Embryonic facial prominence (tissue), 1 donor: ENCODE data around the gene PLA2G5.
"Not testable (repeated sequence)": the region's sequence is repeated elsewhere in the genome, so short reads cannot be mapped to it uniquely, and the experiment has no call there.

Experiments
- DNase-seq: peaks from one replicate; pipeline ENCODE4 v3.0.0-alpha.2; 2016; ENCODE audit errors: extremely low spot score

Gene PLA2G5

GRCh38 chr1:20117236-20117635 lies 47.2 kb downstream of the PLA2G5 start:
- no peak for DNase-seq

DNA sequence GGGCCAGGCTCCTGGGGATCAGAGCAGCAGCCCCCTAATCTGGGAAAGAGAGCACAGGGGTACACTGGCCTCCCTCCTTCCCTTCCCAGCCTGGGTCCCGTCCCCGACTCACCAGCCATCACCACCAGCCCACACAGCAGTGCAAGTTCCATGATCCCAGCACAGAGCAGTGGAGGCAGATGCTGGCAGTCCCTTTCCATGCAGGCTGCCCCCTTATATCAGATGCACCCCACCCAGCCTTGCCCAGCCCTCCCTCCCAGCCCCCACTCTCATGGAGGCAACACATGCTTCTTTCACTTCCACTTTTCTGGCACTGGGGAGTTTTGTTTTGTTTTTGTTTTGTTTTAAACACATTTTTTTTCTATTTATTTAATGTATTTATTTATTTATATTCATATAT lies 49.4 kb downstream of the PLA2G5 start, which contains the start of gene PLA2G2D:
Gene PLA2G2D, minus strand, starts transcription at position 190 of the 400 bp plus-strand sequence. Its CDS starts 38 bp downstream, at position 152.
- DNase-seq: no peak

GRCh38 chr1:20120796-20121195 lies 50.8 kb downstream of the PLA2G5 start:
- DNase-seq: no peak

DNA sequence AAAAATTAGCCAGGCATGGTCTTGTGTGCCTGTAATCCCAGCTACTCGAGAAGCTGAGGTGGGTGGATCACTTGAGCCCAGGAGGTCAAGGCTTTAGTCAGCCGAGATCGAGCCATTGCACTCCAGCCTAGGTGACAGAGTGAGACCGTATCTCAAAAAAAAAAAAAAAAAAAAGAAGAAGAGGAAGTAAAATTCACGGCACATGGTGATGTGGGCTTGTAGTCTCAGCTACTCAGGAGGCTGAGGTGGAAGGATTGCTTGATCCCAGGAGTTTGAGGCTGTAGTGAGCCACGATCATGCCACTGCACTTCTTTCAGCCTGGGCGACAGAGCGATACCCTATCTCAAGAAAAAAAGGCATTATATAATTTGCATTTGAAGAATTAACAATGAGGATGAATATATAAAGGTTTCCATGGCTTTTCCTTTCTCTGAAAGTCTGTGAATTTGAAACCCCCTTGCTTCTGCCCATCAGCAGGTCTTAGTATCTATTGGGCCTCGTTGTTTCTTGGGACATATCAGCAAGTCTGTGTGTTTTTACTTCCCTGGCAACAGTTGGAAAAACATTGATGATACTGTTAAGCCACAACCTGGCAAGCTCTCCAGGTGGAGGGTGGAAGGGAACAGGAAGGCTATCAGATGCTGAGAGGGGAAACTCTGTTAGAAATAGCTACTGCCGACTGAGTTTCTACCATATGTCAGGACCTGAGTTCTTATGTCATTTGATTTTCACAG lies 53.9 kb downstream of the PLA2G5 start:
- no peak for DNase-seq

DNA sequence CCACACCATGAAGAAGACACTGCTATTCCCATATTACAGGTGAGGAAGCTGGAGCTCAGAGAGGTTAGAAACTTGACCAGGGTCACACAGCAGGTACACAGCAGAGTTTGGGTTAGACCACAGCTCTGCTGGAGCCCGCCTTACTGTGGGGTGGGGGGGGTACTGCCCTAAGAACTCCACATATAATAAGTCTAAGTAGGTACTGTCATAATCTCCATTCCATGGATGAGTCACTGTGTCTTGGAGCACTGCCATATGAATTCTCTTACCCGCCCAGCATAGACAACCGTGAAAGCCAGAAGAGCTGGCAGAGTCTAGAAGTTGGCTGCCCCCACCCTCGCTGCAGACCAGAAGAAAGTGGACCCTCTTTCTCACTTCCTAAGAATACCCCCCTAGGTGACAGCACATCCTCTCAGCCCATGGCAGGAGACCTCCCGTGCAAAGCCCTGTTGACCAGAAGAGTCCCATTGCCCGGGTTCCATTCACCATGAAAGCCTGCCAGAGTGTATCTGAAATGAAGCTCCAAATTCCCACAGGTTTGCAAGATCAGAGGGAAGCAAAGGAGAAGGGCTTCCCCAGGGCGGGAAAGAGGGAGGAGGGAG lies 54.6 kb downstream of the PLA2G5 start:
- no peak for DNase-seq

- no peak for DNase-seq
Observed at GRCh38 chr1:20125100-20125499, 55.1 kb downstream of the PLA2G5 start.

DNA sequence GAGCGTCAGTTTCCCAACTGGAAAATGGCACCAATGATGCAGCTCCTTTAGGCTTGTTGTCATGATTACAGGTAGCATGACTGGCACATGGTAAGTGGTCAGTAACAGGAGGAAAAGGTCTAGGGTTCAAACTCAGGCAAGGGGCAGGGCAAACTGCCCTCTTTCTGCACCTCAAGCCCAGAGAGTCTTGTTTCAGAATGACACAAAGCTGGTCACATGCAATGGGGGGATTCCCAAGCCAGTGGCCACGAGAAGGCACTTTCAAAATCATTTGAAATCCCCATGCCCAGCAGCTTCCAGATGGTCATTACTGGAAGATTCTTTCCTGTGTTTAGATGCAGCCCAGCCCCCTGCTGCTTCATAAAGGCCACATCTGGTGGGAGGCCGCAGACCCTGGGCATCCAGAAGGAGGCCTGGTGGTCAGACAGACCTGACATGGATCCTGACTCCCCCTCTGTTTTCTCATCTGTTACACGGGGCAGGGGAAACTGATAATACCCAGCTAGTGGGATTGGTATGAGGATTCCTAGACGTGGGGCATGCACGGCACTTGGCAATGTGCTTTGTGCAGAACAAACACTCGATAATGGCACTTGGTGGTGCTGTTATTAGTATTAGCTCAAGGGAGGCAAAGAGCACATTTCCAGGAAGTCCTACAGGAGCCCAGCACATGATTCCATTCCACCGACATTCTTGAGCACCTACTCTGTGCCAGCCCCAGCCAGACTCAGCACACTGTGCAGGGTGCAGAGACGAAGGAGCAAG lies 56.2 kb downstream of the PLA2G5 start:
- DNase-seq: no peak

GRCh38 chr1:20126806-20127440 lies 56.9 kb downstream of the PLA2G5 start:
- no peak for DNase-seq

- not testable (repeated sequence) for DNase-seq
Observed at GRCh38 chr1:20130518-20130917, 60.5 kb downstream of the PLA2G5 start.

GRCh38 chr1:20134995-20135394 lies 65.0 kb downstream of the PLA2G5 start:
- no peak for DNase-seq

- DNase-seq: no peak
Observed at GRCh38 chr1:20136249-20136648, 66.3 kb downstream of the PLA2G5 start.

DNA sequence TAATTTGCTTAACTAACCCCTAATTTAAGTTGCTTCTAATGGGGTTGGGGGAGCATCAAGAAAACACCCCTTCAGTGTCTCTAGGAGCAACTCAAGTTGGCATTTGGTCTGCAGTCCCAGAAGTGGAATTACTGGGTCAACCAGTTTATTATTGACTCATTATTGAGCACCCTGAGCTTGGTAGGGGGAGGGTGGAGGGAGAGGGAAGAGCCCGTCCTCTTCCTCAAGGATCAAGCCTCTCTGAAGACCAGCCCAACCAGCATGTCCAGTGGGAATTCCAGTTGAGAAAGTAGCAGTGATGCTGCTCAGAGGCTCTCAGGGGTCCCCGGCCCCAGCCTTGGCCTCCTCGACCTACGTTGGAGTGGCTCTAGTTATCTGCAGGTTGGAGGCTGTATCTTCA lies 67.1 kb downstream of the PLA2G5 start:
- DNase-seq: no peak

GRCh38 chr1:20137604-20138003 lies 67.6 kb downstream of the PLA2G5 start:
- DNase-seq: no peak

- no peak for DNase-seq
Observed at GRCh38 chr1:20138346-20138745, 68.4 kb downstream of the PLA2G5 start.

DNA sequence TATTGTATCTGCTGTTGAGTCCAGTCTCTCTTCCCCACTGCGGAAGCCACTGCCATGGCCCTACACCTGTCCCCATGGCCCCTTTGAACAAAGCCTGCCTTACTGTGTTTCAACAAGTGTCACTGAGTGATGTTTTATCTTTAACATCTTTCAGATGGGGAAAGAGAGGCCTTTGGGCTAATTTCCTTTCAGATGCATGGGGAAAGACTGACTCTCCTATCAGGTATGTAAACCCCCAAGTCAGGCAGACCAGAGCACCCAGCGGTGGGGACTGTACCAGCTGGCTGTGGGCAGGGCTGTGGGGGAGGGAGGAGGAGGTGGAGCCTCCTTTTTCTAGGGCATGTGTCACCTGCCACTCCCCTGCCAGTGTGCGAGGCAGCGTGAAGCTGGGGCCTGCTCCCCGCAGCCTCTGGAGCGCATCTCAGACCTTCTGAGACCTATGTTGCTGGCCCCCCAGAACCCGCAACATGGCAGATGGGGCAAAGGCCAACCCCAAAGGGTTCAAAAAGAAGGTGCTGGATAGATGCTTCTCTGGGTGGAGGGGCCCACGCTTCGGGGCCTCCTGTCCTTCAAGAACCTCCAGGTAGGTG lies 69.1 kb downstream of the PLA2G5 start, which contains the start of gene PLA2G2F:
Gene PLA2G2F, plus strand, starts transcription at position 363 of the 590 bp plus-strand sequence. Its CDS starts 105 bp downstream, at position 468.
- no peak for DNase-seq

DNA sequence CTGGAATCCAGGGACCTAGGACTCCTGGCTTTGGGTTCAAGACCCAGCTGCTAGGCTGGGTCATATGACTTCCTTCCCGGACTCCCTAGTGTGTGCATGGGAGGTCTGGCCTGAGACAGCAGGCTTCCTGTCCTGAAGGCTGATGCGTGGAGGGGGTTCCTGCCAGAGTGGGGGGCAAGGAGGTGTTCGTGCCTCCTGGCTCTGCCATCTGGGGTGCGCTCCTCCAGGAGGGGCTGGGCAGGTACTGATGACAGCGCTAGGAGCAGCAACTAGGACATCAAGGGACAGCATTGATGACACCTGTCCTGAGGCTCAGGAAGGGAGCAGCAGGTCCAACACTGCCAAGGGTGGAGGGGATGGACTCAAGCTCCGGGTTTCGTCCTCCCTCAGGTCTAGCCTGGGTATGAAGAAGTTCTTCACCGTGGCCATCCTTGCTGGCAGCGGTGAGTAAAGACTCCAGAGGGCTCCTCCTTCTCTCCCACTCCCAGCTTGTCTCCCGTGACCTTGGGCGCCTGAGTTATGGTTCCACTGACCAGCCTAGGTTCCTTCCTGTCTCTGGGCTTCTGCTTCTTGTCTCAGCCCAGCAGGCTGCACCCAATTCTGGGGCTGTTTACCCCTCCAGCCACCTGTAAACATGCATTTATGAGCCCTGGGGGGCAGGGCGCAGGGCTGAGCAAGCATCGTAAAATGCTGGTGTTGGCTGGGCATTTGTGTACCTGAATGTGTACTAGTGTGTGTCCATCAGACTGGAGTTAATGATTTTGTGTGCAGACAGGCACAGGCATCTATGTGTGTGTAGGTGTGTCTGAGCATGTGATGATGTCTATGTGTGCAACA lies 70.0 kb downstream of the PLA2G5 start:
- no peak for DNase-seq

GRCh38 chr1:20141001-20141400 lies 71.0 kb downstream of the PLA2G5 start:
- DNase-seq: no peak

- no peak for DNase-seq
Observed at GRCh38 chr1:20141466-20141865, 71.5 kb downstream of the PLA2G5 start.
